Sigmoid colon (tissue), 7 donors: ENCODE results near the gene MAGI2. TPM values are rescaled to one million over a fixed set of nuclear protein-coding genes. Genes with fewer than 3 reads are reported as not detected.

Experiments used
- DNase-seq: peaks from one replicate; pipeline ENCODE4 v3.0.0-alpha.2; 2019
- H3K27ac ChIP-seq, 4 donors: fragments of 200-600 bp; sonication (generic); one replicate each; pipeline ENCODE4 v1.5.1; 2016 to 2019; ENCODE audit warnings: mild to moderate bottlenecking in 1 of 4
- H3K27me3 ChIP-seq, 3 donors: fragments of 200-600 bp; sonication (generic); one replicate each; pipeline ENCODE4 v1.5.1; 2019; ENCODE audit warnings: mild to moderate bottlenecking in 1 of 3
- H3K36me3 ChIP-seq, 4 donors: fragments of 200-600 bp; sonication (generic); one replicate each; pipeline ENCODE4 v1.5.1; 2016 to 2019
- H3K4me1 ChIP-seq, 4 donors: fragments of 200-600 bp; sonication (generic); one replicate each; pipeline ENCODE4 v1.5.1; 2017 to 2019
- H3K4me3 ChIP-seq, 4 donors: fragments of 200-600 bp; sonication (generic); one replicate each; pipeline ENCODE4 v1.5.1; 2017 to 2019; ENCODE audit warnings: mild to moderate bottlenecking in 2 of 4, moderate library complexity in 1 of 4
- H3K9me3 ChIP-seq, 4 donors: fragments of 200-600 bp in 3 of 4; sonication (generic) in 3 of 4; one replicate each; pipeline versions ENCODE4 v1.5.1 to v1.6.1; 2013 to 2019
- EP300 ChIP-seq, 4 donors: sonication (generic); formaldehyde crosslinking; IDR thresholded peaks; one replicate each; pipeline ENCODE4 v1.6.1; 2017; ENCODE audit warnings: antibody characterized with exemption in 4 of 4
- POLR2A ChIP-seq, 2 donors: fragments of 450-650 bp; IDR thresholded peaks; one replicate each; pipeline ENCODE4 v1.6.1; 2016; ENCODE audit warnings: antibody characterized with exemption in 2 of 2, mild to moderate bottlenecking in 2 of 2, moderate library complexity in 2 of 2
- POLR2AphosphoS5 ChIP-seq, 4 donors: sonication (generic); formaldehyde crosslinking; IDR thresholded peaks; one replicate each; pipeline ENCODE4 v1.6.1; 2017; ENCODE audit warnings: antibody characterized with exemption in 4 of 4
- WGBS, 2 donors: extraction: QIAGEN DNeasy Blood & Tissue Kit; methylation state at CpG; one replicate each; pipeline ENCODE4 v1.1.7; 2013; 5-methylcytosine and 5-hydroxymethylcytosine counted together
- intact Hi-C: fragments of 100-400 bp; cut with DNase I; formaldehyde crosslinking; loops from one replicate; pipeline ENCODE4 v1.15.1; 2023
- polyA plus RNA-seq, 3 donors: library from polyadenylated mRNA; stranded (reverse); fragments of 200-250 nt; gene quantifications; one replicate each; pipeline ENCODE4 v1.2.3, GENCODE V29; 2013
- total RNA-seq, 4 donors: library from RNA; depleted of rRNA; stranded (reverse); fragments of >200 nt; gene quantifications; one replicate each; pipeline ENCODE4 v1.1.0, GENCODE V29; 2016
- TF ChIP-seq, protein P1 (sequence below), 4 experiments: fragments of 450-650 bp in 3 of 4; fragments of 200-600 bp in 1 of 4; IDR thresholded peaks; one replicate each; pipeline ENCODE4 v1.5.1; 2016 to 2019; ENCODE audit warnings: antibody characterized with exemption in 4 of 4, mild to moderate bottlenecking in 3 of 4, moderate library complexity in 2 of 4
- donor health status: healthy with polysubstance abuse.
- donor health status: Bipolar disorder and iron deficiency.
- donor health status: healthy.

MAGI2 gene
- total and polyA plus RNA-seq, 7 donors: 0.69 to 26.9 (median 14.7) TPM

DNA sequence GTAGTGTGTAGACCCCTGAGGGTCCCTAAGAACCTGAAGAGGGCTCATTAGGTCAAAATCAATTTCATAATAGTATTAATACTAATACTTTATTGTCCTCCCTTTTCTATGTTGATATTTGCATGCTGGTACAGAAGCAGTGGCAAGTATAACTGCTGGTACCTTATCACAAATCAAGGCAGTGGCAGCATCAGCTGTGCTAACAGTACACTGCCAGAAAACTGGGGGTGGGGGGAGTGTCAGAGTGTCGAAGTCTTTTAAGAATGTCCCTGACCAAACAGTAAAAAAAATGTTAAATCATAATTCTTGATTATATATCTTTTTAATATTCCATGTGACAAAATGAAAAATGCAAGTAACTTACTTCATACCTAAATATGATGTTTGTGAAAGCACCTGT is 716.9 kb downstream of the MAGI2 start:
- no peak for DNase-seq
- TF ChIP-seq POLR2A (IDR thresholded peaks at IDR 0.05) (no peak), POLR2AphosphoS5 (IDR thresholded peaks at IDR 0.05) (no peak), EP300 (IDR thresholded peaks at IDR 0.05) (no peak)
- TF ChIP-seq, protein P1, sequence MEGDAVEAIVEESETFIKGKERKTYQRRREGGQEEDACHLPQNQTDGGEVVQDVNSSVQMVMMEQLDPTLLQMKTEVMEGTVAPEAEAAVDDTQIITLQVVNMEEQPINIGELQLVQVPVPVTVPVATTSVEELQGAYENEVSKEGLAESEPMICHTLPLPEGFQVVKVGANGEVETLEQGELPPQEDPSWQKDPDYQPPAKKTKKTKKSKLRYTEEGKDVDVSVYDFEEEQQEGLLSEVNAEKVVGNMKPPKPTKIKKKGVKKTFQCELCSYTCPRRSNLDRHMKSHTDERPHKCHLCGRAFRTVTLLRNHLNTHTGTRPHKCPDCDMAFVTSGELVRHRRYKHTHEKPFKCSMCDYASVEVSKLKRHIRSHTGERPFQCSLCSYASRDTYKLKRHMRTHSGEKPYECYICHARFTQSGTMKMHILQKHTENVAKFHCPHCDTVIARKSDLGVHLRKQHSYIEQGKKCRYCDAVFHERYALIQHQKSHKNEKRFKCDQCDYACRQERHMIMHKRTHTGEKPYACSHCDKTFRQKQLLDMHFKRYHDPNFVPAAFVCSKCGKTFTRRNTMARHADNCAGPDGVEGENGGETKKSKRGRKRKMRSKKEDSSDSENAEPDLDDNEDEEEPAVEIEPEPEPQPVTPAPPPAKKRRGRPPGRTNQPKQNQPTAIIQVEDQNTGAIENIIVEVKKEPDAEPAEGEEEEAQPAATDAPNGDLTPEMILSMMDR (IDR thresholded peaks at IDR 0.05): no peak
- H3K27ac ChIP-seq: no peak overlapping the region
- WGBS, 2 donors: 34 to 53% methylated on average over 1 of the region's 1 CpG
- H3K4me1 ChIP-seq: no peaks in the 10 kb centered on the region
- H3K27me3 ChIP-seq: no peaks in the 10 kb centered on the region
- no peaks in the 10 kb centered on the region for H3K36me3 ChIP-seq
- H3K4me3 ChIP-seq: no peak overlapping the region
- intact Hi-C loops: no loop called here
- no peaks in the 10 kb centered on the region for H3K9me3 ChIP-seq

DNA sequence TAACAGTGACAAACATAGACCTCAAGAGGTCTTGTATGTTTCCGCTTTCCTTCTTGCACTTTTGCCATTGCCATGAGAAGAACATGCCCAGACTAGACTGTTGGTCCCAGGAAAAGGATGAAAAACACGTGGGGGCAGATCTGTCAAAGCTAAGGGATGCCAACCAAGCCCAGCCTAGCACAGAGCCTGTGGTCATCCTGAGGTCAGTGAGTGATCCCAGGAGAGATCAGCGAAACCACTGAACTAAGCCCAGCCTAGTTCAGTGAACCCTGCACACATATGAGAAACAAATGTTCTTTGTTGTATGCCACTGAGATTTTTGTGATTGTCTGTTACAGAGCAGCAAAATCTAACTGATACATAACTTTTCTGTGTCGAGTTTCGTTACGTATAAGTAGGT is 718.8 kb downstream of the MAGI2 start:
- intact Hi-C loops: no loop called here
- Histone ChIP-seq H3K4me3 (no peak overlapping the region), H3K4me1 (peaks cover 0 to 4% (median 0%) of the 10 kb centered on the region in 4 donors), H3K9me3 (no peaks in the 10 kb centered on the region), H3K36me3 (no peaks in the 10 kb centered on the region), H3K27me3 (no peaks in the 10 kb centered on the region), H3K27ac (no peak overlapping the region)
- WGBS, 2 donors: 80 to 87% methylated on average over 6 of the region's 6 CpGs
- no peak for DNase-seq
- TF ChIP-seq POLR2AphosphoS5 (IDR thresholded peaks at IDR 0.05) (no peak), POLR2A (IDR thresholded peaks at IDR 0.05) (no peak), EP300 (IDR thresholded peaks at IDR 0.05) (no peak)
- TF ChIP-seq, protein P1 (IDR thresholded peaks at IDR 0.05): no peak

DNA sequence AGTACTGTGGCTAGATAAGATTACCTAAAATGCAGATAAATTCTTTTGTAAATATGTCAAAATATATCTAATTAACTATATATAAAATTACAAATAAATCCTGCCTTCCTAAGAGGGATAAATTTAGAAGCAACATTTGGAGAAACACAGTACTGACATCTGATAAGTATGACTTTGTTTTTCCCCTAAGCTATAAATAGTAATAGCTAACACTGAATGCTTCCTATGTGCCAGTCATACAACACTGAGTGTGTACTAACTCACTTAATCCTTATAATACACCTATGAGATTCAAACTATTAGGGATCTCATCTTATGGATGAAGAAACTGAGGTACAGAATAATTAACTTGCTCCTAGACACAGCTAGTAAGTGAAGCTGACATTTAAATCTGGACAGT is 733.4 kb downstream of the MAGI2 start:
- no peak for DNase-seq

DNA sequence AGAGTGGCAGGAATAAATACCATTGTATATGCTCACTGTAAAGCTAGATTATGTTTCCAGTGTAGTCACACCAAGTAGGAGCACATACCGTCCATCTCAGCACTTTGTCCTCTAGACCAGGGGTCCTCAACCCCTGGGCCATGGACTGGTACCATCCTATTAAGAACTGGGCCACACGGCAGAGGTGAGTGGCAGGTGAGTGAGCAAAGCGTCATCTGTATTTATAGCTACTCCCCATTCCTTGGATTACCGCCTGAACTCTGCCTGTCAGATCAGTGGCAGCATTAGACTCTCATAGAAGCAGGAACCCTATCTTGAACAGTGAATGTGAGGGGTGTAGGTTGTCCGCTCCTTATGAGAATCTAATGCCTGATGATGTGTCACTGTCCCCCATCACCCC is 735.3 kb downstream of the MAGI2 start:
- Histone ChIP-seq H3K9me3 (no peaks in the 10 kb centered on the region), H3K27ac (no peak overlapping the region), H3K4me1 (no peaks in the 10 kb centered on the region), H3K36me3 (no peaks in the 10 kb centered on the region), H3K27me3 (no peaks in the 10 kb centered on the region), H3K4me3 (no peak overlapping the region)
- intact Hi-C loops: no loop called here
- 82 to 95% methylated on average over 5 of the region's 5 CpGs for WGBS, 2 donors
- no peak for DNase-seq
- TF ChIP-seq, protein P1 (IDR thresholded peaks at IDR 0.05): no peak
- no peak for TF ChIP-seq POLR2AphosphoS5 (IDR thresholded peaks at IDR 0.05)
- no peak for TF ChIP-seq POLR2A (IDR thresholded peaks at IDR 0.05)
- TF ChIP-seq EP300 (IDR thresholded peaks at IDR 0.05): no peak

More for the DNA sequence above, 733.4 kb downstream of the MAGI2 start:
- Histone ChIP-seq H3K9me3 (no peaks in the 10 kb centered on the region), H3K36me3 (no peaks in the 10 kb centered on the region), H3K4me3 (no peak overlapping the region), H3K4me1 (no peaks in the 10 kb centered on the region), H3K27ac (no peak overlapping the region), H3K27me3 (no peaks in the 10 kb centered on the region)
- TF ChIP-seq POLR2AphosphoS5 (IDR thresholded peaks at IDR 0.05) (no peak), EP300 (IDR thresholded peaks at IDR 0.05) (no peak), POLR2A (IDR thresholded peaks at IDR 0.05) (no peak)
- TF ChIP-seq, protein P1 (IDR thresholded peaks at IDR 0.05): no peak
- intact Hi-C loops: no loop called here

DNA sequence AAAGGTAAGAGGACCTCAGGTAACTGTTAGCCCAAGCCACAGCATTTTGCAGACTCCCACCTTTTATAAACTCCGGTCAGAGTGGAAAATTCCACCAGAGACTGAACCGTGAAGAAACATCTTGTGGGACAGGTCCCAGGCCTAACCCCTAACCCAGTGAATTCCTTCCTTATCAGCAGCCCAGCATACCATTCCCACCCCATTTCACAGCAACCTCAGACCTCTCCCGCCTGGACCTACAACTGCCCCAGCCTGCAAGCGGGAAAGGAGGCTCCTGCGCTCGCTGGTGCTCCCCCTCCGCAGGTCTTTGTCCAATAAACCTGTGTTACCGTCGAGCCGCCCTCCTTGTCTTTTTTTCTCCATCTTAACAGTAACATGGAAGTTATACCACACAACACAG is 736.6 kb downstream of the MAGI2 start:
- Histone ChIP-seq H3K36me3 (no peaks in the 10 kb centered on the region), H3K9me3 (no peaks in the 10 kb centered on the region), H3K27me3 (no peaks in the 10 kb centered on the region), H3K27ac (no peak overlapping the region), H3K4me1 (no peaks in the 10 kb centered on the region), H3K4me3 (no peak overlapping the region)
- 34 to 74% methylated on average over 10 of the region's 10 CpGs for WGBS, 2 donors
- intact Hi-C loops: no loop called here
- DNase-seq: no peak
- no peak for TF ChIP-seq POLR2AphosphoS5 (IDR thresholded peaks at IDR 0.05)
- no peak for TF ChIP-seq POLR2A (IDR thresholded peaks at IDR 0.05)
- no peak for TF ChIP-seq EP300 (IDR thresholded peaks at IDR 0.05)
- TF ChIP-seq, protein P1 (IDR thresholded peaks at IDR 0.05): no peak
